ENCODE results near the gene ACP7.

ACP7 gene

GRCh38 chr19:39160523-39160861 lies 76.3 kb downstream of the ACP7 start:
- POLR2A ChIA-PET = no interaction called here
- CTCF ChIA-PET = no interaction called here
- DNase-seq (ENCODE audit: extremely low spot score) = no peak
- TF ChIP-seq CTCF (IDR thresholded peaks at IDR 0.05; ENCODE audit: control extremely low read depth, extremely low read depth, low read depth, missing control alignments) = no peak
